ENCODE results near the gene KIF12.
"Not testable (repeated sequence)": the region's sequence is repeated elsewhere in the genome, so short reads cannot be mapped to it uniquely, and the experiment has no call there.

Gene KIF12

DNA sequence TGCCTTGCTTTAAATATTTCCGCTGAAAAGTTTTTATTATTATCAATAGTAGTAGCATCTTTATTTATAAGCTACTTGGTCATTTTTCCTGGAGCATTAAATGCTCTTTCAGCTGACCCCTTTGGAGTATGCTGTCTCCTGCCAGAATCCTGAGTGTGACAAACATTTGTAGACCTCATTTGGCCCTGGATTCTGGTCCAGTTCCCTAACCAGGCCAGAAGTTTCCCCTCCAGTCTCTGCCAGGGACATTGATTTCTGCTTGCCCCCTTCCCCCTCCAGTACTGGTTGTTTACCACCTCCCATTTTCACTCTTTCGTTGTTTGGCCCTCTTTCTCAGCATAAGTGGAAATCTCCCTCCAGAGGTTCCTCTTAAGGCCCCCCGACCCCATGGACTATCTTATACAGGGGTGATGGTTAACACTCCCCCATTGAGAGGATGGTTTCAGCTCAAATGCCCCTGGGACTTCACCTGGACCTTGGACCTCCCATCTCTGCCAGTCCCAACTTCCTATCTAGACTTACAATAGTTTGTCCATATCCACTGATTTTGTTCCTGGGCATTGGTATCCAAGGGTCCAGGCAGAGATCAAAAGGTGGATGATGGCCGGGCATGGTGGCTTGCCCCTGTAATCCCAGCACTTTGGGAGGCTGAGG lies 31.7 kb upstream of the KIF12 start:
- no peaks in the 10 kb centered on the region for H3K4me1 Mint-ChIP-seq (ENCODE audit: low read depth in 2 of 2)
- peaks cover 2 to 6% of the 10 kb centered on the region in 2 donors for H3K9me3 Mint-ChIP-seq
- H3K27me3 Mint-ChIP-seq = peaks cover 57 to 75% of the 10 kb centered on the region in 2 donors
- no peak overlapping the region for H3K4me3 Mint-ChIP-seq
- no peak for DNase-seq
- no peak for ATAC-seq (replicated peaks)
- H3K27ac Mint-ChIP-seq = no peak overlapping the region
- H3K36me3 Mint-ChIP-seq (ENCODE audit: insufficient read depth) = no peaks in the 10 kb centered on the region

DNA sequence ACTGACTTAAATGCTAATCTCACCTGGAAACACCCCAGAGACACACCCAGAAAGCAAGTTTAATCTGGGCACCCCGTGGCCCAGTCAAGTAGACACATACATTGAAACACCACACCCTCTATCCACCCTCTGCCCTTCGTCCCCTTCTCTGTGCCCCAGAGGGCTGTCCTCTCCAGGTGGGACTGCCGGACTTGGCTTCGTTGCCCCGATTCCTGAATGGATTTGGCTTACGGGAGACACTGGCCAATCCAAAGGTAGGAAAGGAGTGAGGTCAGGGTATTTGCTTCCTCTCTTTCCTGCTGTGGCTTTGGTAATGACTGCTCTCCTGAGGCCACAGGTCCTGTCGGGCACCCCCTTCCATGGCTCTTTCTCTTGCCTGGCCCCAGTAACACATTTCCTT lies 31.0 kb upstream of the KIF12 start:
- peaks cover 57 to 69% of the 10 kb centered on the region in 2 donors for H3K27me3 Mint-ChIP-seq
- ATAC-seq (replicated peaks) = no peak
- DNase-seq = no peak
- H3K27ac Mint-ChIP-seq = no peak overlapping the region
- H3K4me1 Mint-ChIP-seq (ENCODE audit: low read depth in 2 of 2) = no peaks in the 10 kb centered on the region
- H3K9me3 Mint-ChIP-seq = peaks cover 2 to 6% of the 10 kb centered on the region in 2 donors
- no peak overlapping the region for H3K4me3 Mint-ChIP-seq
- no peaks in the 10 kb centered on the region for H3K36me3 Mint-ChIP-seq (ENCODE audit: insufficient read depth)

DNA sequence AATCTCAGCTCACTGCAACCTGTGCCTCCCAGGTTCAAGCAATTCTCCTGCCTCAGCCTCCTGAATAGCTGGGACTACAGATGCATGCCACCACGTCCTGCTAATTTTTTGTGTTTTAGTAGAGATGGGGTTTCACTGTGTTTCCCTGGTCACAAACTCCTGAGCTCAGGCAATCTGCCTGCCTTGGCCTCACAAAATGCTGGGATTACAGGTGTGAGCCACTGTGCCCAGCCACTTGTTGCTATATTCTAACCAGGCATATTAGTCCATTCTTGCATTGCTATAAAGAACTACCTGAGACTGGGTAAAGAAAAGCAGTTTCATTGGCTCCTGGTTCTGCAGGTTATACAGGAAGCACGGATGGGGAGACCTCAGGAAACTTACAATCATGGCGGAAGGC lies 29.7 kb upstream of the KIF12 start:
- ATAC-seq (replicated peaks); H3K27ac Mint-ChIP-seq; H3K9me3 Mint-ChIP-seq; DNase-seq; H3K36me3 Mint-ChIP-seq (ENCODE audit: insufficient read depth); H3K4me3 Mint-ChIP-seq; H3K4me1 Mint-ChIP-seq (ENCODE audit: low read depth in 2 of 2): not testable (repeated sequence)
- H3K27me3 Mint-ChIP-seq = peaks cover 61 to 62% of the 10 kb centered on the region in 2 donors

DNA sequence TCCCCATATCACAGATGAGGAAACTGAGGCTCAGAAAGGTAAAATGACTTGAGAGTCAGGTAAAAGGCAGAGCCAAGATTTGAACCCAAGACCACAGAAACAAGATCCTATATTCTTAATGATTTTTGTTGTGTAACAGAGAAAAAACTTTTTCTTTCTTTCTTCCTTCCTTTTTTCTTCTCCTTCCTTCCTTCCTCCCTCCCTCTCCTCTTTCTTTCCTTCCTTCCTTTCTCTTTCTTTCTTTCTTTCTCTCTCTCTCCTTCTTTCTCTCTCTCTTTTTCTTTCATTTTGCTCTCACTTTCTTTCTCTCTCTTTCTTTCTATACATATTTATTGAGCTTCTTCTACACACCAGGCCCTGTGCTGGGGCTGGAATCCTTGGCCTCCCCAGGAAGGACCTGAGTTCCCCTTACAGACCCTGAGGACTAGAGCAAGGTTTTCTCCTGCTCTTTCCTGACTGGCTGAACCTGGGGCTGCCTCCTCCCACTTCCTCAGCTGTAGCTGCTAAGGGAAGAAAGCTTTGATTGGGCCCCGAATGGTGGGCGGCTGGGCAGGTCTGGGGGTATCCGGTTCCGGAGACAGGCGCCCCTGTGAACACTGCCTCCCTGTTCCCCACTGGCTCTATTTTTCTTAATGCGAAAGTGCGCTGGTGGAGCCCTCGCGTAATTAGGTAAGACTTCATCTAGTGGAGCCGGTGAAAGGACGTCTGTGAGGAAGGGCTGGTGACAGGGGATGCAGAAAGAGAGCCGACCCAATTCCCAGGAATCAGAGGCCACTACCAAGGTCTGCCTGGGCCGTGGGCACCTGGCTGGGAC lies 27.4 kb upstream of the KIF12 start:
- Mint-ChIP-seq H3K27me3 (peaks cover 53 to 54% of the 10 kb centered on the region in 2 donors), H3K4me3 (no peak overlapping the region), H3K36me3 (ENCODE audit: insufficient read depth) (no peaks in the 10 kb centered on the region), H3K27ac (no peak overlapping the region), H3K4me1 (ENCODE audit: low read depth in 2 of 2) (no peaks in the 10 kb centered on the region), H3K9me3 (peaks cover 2 to 6% of the 10 kb centered on the region in 2 donors)
- DNase-seq (no peak), ATAC-seq (replicated peaks) (no peak)

DNA sequence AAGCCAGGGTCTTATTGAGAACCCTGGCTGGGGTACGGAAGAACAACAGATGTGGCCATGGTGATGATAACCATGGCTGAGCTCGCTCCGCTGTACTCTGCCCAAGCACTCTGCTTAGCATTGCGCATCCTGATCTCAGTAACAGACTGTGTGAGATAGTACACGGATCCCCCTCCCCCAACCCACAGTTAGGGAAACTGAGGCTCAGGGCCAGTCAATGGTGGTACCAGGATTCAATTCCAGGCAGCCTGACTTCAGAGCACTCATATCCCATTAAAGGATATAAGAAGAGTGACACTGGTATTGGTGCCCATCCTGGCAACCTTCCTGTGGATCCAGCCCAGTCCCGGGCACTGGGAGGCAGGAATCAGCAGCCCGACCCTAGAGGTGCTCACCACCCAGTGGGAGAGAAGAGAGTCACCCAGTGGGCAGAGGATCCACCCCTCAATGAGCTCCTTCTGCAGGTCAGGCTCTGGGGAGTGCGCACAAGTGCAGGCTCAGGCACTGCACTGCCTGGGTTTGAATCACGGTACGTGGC lies 26.5 kb upstream of the KIF12 start:
- DNase-seq (no peak), ATAC-seq (replicated peaks) (no peak)
- H3K27ac Mint-ChIP-seq = no peak overlapping the region
- H3K9me3 Mint-ChIP-seq = peaks cover 2 to 6% of the 10 kb centered on the region in 2 donors
- no peak overlapping the region for H3K4me3 Mint-ChIP-seq
- no peaks in the 10 kb centered on the region for H3K36me3 Mint-ChIP-seq (ENCODE audit: insufficient read depth)
- peaks cover 47 to 49% of the 10 kb centered on the region in 2 donors for H3K27me3 Mint-ChIP-seq
- H3K4me1 Mint-ChIP-seq (ENCODE audit: low read depth in 2 of 2) = no peaks in the 10 kb centered on the region

DNA sequence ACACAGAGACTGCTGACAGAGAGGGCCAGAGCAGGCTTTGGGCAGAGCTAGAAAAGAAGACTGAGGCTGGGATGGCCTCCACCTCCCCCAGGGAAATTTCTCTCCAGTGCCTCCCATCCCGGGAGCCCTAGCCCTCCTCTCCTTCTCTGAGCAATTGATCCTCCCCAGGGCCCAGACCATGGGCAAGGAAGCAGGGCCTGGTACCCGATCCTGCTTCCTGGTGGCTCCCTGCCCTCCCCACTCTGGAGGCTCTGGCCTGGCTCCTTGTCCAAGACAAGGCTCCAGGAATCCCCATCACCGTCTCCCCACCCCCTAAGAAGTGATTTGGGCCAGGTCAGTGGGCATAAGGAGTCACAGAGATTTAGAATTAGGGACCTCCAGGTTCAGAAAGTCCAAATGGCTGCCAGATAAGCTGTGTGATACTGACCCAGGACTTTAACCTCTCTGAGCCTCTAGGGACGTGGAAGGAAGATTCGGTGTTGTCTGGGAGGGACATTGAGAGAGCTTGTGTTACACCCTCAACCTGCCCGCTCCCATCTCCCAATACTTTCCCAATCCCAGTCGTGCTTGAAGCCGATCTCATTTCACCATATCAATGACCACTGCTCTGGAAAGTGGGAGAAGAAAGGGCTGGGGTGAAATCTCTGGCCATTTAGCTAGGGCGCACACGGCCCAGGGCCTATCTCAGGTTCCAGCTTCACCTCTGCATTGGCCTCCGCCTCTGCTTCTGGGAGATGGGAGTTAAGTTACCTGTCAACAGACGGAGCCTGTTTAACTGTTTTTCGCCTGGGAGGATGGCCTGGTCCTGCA lies 25.8 kb upstream of the KIF12 start:
- no peak overlapping the region for H3K4me3 Mint-ChIP-seq
- H3K9me3 Mint-ChIP-seq = peaks cover 2 to 6% of the 10 kb centered on the region in 2 donors

DNA sequence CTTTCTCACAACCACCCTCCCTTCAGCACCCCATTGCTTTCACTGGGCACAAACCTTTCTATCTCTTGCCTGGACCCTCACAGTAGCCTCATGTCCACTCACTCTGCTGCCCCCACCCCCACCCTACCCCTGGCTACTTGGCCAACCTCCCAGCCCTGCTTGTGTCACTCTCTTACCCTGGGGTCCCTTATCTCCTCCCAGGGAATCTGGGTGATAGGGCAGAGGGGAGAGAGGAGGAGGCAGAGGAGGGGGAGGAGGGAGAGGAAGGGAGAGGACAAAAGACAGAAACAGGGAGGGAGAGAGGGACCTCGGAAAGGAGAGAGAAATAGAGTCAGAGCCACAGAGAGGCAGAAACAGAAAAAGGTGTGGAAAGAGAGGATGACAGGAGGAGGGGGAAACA lies 25.0 kb upstream of the KIF12 start:
- Mint-ChIP-seq H3K4me1 (ENCODE audit: low read depth in 2 of 2) (no peaks in the 10 kb centered on the region), H3K4me3 (no peak overlapping the region), H3K36me3 (ENCODE audit: insufficient read depth) (no peaks in the 10 kb centered on the region), H3K27me3 (peaks cover 35 to 38% of the 10 kb centered on the region in 2 donors), H3K9me3 (peaks cover 2 to 6% of the 10 kb centered on the region in 2 donors), H3K27ac (no peak overlapping the region)
- no peak for DNase-seq
- no peak for ATAC-seq (replicated peaks)

More for the DNA sequence above, 25.8 kb upstream of the KIF12 start:
- no peak overlapping the region for H3K27ac Mint-ChIP-seq
- no peak for ATAC-seq (replicated peaks)
- no peaks in the 10 kb centered on the region for H3K36me3 Mint-ChIP-seq (ENCODE audit: insufficient read depth)
- H3K27me3 Mint-ChIP-seq = peaks cover 40 to 44% of the 10 kb centered on the region in 2 donors
- DNase-seq = no peak
- H3K4me1 Mint-ChIP-seq (ENCODE audit: low read depth in 2 of 2) = no peaks in the 10 kb centered on the region

DNA sequence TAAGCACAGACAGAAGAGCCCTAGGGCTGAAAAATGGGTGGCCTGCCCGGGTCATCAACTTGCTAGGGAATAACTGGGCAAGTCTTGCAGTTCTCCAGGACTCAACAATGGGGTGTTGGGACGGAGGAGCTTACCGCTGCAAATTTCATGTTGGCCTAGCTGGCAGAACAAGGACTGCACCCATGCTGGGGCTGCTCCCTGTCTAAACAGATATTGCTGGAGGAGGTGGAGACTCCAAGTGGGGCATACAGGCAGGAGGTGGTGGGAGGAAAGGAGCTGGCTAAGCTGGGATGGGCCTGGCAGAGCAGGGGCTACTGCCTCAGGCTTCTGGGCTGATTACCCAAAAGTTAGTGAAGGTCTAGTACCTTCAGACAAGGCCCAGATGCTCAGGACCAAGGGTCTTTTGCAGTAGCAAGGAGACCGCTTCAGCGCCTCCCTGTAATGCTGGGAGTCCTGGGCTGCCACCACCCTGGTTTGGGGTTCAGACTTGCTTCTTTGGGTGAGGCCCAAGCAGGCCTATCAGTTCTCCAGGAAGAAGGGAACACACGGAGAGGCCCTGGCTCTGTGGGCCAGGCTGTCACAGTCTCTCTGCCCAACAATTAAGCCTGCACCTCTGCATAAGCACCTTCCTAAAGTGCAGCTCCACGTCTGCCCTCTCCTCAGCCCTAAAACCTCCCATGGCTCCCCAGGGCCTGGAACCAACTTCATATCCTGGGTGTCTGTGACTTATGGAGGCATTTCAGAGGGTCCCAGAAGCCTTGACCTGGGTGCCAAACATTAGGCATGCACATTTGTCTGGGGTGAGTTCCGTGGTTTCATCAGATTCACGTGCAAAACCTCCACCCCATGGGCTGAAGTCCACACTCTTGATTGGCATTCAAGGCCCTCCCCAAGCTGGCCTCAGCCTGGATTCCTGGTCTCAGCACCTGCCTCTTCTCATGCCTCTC lies 24.2 kb upstream of the KIF12 start:
- Mint-ChIP-seq H3K4me3 (no peak overlapping the region), H3K27me3 (peaks cover 35 to 37% of the 10 kb centered on the region in 2 donors), H3K27ac (no peak overlapping the region), H3K36me3 (ENCODE audit: insufficient read depth) (no peaks in the 10 kb centered on the region), H3K9me3 (peaks cover 2 to 6% of the 10 kb centered on the region in 2 donors), H3K4me1 (ENCODE audit: low read depth in 2 of 2) (no peaks in the 10 kb centered on the region)
- DNase-seq = no peak
- no peak for ATAC-seq (replicated peaks)

DNA sequence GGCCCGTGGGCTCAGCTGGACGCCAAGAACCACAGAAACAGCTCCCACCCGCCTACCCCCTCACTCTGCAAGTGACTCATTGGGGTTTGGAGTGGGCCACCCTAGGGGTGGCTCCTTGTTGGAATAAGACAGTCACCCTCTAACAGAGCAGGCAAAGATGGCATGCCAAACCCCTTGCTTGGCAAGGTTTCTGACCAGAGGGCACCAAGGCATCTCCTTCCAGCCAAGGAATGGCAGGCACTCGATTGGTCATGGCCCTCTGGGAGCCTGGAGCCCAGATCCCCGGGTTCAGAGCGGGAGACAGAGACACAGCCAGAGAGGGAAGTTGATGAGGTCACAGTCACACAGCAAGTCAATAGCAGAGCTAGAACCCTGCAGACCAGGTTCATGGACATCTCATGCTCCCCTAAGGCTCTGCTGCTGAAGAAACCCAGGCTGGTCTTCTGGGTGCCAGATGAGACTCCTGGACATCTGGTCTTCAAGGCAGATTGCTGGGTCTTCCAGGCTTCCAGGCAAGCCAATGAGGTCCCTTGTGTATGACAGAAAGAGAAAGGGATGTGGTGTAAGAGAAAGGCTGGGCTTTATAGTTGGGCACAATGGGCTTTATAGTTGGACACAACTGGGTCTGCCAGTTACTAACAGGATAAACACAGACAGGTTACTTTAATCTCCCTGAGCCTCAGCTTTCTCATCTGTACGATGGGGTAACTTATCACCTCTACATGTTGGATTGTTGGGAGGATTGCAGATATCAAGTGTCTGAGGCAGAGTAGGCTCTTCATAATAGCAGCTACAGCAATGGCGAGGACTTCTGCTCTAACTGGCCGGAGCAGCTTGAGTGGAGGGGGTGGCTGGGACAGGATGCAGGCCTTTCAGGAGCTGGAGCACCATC lies 23.3 kb upstream of the KIF12 start:
- no peaks in the 10 kb centered on the region for H3K36me3 Mint-ChIP-seq (ENCODE audit: insufficient read depth)
- no peak overlapping the region for H3K27ac Mint-ChIP-seq
- DNase-seq = no peak
- no peak overlapping the region for H3K4me3 Mint-ChIP-seq
- peaks cover 2 to 4% of the 10 kb centered on the region in 2 donors for H3K9me3 Mint-ChIP-seq
- H3K4me1 Mint-ChIP-seq (ENCODE audit: low read depth in 2 of 2) = no peaks in the 10 kb centered on the region
- peaks cover 35 to 37% of the 10 kb centered on the region in 2 donors for H3K27me3 Mint-ChIP-seq
- no peak for ATAC-seq (replicated peaks)

DNA sequence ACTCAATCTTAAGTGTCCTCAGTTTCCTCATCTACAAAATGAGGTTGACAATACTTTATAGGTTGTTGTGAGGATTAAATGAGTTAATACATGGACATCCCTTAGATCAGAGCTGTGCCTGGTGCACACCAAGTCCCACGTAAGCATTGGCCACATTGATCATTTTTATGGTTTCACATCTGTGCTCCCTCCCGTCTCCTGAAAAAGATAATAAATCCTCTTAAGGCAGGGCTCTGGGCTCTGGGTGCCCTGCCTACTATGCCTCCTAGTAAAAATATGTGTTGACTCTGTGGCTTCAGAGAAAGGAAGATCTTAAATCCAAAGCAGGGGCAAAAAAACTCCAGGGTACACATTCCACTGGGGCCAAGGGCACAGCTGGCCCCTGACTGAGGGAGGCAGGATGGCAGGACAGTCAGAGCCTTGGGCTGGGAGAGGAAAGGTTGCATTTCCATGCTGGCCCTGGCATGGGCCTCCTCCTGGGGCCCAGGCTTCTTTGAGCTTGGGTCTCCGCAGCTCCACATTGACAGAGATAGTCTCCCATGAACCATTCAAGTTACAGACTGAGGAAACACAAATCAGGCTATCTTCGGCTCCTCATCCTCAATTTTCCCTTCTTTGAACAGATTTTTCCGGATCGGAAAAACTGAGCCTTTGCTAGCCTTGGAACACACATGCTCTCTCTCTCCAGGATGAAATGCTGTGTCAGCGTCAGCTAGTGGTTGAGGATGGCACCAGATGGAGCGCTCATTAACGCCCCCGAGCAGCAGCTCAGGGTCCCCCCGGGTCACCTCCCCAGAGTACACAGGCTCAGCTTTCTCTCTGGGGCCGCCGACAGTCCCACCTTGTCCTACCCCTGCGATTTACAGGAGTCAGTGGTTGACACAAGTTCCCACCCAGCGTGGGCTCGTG lies 22.4 kb upstream of the KIF12 start:
- H3K27ac Mint-ChIP-seq = no peak overlapping the region
- H3K36me3 Mint-ChIP-seq (ENCODE audit: insufficient read depth) = no peaks in the 10 kb centered on the region
- H3K9me3 Mint-ChIP-seq = no peaks in the 10 kb centered on the region
- ATAC-seq (replicated peaks) (no peak), DNase-seq (no peak)
- H3K4me1 Mint-ChIP-seq (ENCODE audit: low read depth in 2 of 2) = no peaks in the 10 kb centered on the region
- H3K4me3 Mint-ChIP-seq = no peak overlapping the region
- peaks cover 31 to 36% of the 10 kb centered on the region in 2 donors for H3K27me3 Mint-ChIP-seq

Data from effector memory CD8-positive, alpha-beta T cell (primary cell).